ENCODE data around the gene CACNG7. TPM values are rescaled to one million over a fixed set of nuclear protein-coding genes. Genes with fewer than 3 reads are reported as not detected.

CACNG7 gene
- total RNA-seq, 2 donors from 2014 or later, result not detected

DNA sequence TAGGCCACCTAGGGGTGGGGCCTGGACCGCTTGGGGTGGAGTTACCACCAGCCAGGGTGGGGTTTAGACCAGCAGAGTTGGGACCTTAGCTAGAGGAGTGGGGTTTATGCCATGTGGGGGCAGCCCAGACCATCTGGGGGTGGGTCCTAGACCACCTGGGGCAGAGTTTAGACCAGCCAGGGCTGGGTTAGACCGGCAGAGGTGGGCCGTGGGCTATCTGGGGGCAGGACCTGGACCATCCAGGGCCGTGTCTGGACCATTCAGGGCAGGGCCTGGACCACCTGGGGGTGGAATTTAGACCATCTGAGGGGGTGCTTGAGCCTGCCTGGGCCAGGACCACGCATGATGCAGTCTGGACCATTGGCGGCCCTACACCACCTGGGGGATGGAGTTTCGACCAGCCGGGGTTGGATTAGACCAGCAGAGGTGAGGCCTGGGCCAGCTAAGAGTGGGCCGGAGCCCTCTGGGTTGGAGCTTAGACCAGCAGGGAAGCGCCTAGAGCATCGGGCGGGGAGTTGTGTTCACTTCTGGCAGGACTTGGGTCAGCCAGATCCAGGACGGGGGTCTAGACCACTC lies 72.4 kb downstream of the CACNG7 start:
- H3K4me3 ChIP-seq, result no peak overlapping the region
- DNase-seq (ENCODE audit: low spot score), result no peak
- peaks cover 0 to 4% of the 10 kb centered on the region in 2 donors for H3K9me3 ChIP-seq
- H3K27ac ChIP-seq, result no peak overlapping the region
- H3K36me3 ChIP-seq, result no peaks in the 10 kb centered on the region
- H3K27me3 ChIP-seq, result peaks cover 11 to 21% of the 10 kb centered on the region in 2 donors
- peaks cover 0 to 39% of the 10 kb centered on the region in 2 donors for H3K4me1 ChIP-seq
- TF ChIP-seq, protein P1, sequence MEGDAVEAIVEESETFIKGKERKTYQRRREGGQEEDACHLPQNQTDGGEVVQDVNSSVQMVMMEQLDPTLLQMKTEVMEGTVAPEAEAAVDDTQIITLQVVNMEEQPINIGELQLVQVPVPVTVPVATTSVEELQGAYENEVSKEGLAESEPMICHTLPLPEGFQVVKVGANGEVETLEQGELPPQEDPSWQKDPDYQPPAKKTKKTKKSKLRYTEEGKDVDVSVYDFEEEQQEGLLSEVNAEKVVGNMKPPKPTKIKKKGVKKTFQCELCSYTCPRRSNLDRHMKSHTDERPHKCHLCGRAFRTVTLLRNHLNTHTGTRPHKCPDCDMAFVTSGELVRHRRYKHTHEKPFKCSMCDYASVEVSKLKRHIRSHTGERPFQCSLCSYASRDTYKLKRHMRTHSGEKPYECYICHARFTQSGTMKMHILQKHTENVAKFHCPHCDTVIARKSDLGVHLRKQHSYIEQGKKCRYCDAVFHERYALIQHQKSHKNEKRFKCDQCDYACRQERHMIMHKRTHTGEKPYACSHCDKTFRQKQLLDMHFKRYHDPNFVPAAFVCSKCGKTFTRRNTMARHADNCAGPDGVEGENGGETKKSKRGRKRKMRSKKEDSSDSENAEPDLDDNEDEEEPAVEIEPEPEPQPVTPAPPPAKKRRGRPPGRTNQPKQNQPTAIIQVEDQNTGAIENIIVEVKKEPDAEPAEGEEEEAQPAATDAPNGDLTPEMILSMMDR (IDR thresholded peaks at IDR 0.05), result no peak

DNA sequence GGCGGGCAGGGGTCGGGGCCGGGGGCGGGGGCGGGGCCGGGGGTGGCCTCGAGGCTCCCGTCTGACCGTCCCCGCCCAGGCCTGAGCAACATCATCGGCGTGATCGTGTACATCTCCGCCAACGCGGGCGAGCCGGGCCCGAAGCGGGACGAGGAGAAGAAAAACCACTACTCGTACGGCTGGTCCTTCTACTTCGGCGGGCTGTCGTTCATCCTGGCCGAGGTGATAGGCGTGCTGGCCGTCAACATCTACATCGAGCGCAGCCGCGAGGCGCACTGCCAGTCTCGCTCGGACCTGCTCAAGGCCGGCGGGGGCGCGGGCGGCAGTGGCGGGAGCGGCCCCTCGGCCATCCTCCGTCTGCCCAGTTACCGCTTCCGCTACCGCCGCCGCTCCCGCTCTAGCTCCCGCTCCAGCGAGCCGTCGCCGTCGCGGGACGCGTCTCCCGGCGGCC lies 72.9 kb downstream of the CACNG7 start:
- TF ChIP-seq, protein P1 (IDR thresholded peaks at IDR 0.05), result no peak
- DNase-seq (ENCODE audit: low spot score), result no peak
- Histone ChIP-seq H3K27ac (no peak overlapping the region), H3K4me1 (peaks cover 0 to 39% of the 10 kb centered on the region in 2 donors), H3K4me3 (peak overlapping the region; percentile 14 to 41), H3K27me3 (peaks cover 11 to 21% of the 10 kb centered on the region in 2 donors), H3K36me3 (no peaks in the 10 kb centered on the region), H3K9me3 (peaks cover 0 to 4% of the 10 kb centered on the region in 2 donors)

DNA sequence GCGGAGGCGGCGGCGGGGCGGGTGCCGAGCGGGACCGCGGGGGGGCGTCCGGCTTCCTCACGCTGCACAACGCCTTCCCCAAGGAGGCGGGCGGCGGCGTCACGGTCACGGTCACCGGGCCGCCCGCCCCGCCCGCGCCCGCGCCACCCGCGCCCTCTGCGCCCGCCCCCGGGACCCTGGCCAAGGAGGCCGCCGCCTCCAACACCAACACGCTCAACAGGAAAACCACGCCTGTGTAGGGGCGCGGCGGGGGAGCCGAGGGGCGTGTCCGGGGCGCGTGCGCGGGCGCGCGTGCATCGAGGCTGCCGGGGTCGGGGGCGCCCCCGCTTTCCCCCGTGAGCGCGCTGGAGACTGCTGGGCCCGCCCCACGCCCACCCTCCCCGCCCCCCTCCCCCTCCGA lies 73.5 kb downstream of the CACNG7 start:
- Histone ChIP-seq H3K4me1 (peaks cover 0 to 39% of the 10 kb centered on the region in 2 donors), H3K27me3 (peaks cover 11 to 21% of the 10 kb centered on the region in 2 donors), H3K36me3 (no peaks in the 10 kb centered on the region), H3K4me3 (peak overlapping the region in 1 of 2 donors; percentile 30), H3K9me3 (peaks cover 0 to 4% of the 10 kb centered on the region in 2 donors), H3K27ac (no peak overlapping the region)
- no peak for DNase-seq (ENCODE audit: low spot score)
- TF ChIP-seq, protein P1 (IDR thresholded peaks at IDR 0.05), result no peak

DNA sequence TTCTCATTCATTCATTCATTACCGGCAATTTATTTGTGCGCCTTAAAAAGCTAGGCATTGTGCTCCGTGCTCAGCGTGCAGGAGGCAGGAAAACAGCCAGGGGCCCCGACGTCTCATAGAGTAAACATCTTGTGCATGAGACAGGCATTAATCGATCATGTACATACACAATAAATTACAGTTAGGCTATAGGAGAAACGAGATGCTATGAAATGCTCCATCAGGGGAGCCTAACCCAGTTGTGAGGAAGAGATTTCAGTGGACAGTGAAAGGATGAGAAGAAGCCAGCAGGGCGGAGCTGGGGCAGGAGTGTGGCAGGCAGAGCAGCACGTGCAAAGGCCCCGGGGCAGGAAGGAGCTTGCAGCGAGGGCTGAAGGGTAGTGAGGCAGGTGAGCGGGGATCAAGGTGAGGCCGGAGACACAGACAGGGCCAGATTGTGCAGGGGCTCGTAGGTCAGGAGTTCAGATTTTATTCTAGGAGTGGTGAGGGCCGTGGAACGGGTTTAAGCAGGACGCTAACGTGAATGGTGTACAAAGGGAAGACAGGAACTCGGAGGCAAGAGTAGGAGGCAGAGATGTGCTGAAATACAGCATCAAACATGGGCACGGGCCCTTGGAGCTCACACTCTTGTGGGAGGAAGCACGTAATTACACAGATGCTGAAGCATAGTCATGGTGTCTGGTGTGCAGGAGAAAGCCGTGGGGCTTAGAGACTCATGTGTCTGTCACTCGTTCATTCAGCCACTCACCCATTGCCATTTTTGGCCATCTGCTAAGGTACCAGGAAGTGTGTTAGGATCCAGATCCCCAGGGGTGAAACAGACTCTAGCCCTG lies 74.6 kb downstream of the CACNG7 start:
- Histone ChIP-seq H3K4me1 (peaks cover 0 to 28% of the 10 kb centered on the region in 2 donors), H3K36me3 (no peaks in the 10 kb centered on the region), H3K4me3 (no peak overlapping the region), H3K9me3 (peaks cover 0 to 4% of the 10 kb centered on the region in 2 donors), H3K27me3 (peaks cover 11 to 13% of the 10 kb centered on the region in 2 donors), H3K27ac (no peak overlapping the region)
- DNase-seq (ENCODE audit: low spot score), result no peak
- TF ChIP-seq, protein P1 (IDR thresholded peaks at IDR 0.05), result no peak

DNA sequence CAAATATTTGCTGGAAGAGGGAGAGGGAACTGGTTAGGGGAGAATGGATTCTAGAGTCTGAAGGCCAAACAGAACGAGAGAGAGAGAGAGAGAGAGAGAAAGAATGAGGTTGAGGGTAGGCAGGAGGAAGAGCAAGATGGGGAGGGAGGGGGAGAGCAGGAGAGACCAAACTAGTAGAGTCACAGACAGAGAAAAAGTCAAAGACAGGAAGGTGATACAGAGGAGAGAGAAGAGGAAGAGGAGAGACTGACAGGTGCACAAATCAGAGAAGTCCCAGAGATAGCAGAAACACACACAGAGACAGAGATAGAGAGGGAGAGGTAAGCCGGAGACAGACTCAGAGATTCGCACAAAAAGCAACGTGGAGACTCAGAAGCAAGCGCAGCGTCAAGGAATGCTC lies 76.8 kb downstream of the CACNG7 start:
- H3K9me3 ChIP-seq, result peaks cover 0 to 4% of the 10 kb centered on the region in 2 donors

More for the DNA sequence above, 76.8 kb downstream of the CACNG7 start:
- no peak for DNase-seq (ENCODE audit: low spot score)
- Histone ChIP-seq H3K36me3 (no peaks in the 10 kb centered on the region), H3K27me3 (peaks cover 0 to 5% of the 10 kb centered on the region in 2 donors), H3K4me1 (peaks cover 0 to 9% of the 10 kb centered on the region in 2 donors), H3K27ac (no peak overlapping the region), H3K4me3 (no peak overlapping the region)
- TF ChIP-seq, protein P1 (IDR thresholded peaks at IDR 0.05), result no peak
